C4-2B (cell line): ENCODE measurements around the gene CTNNA3.

Source experiments
- CTCF ChIP-seq: fragments of 450-650 bp; conservative IDR thresholded peaks from 2 replicates; pipeline ENCODE4 v1.5.1; 2017; ENCODE audit warnings: mild to moderate bottlenecking
- ZFX ChIP-seq: fragments of 450-650 bp; IDR thresholded peaks from 2 replicates; pipeline ENCODE4 v1.6.1; 2017

GRCh38 chr10:66085906-66086305, 1610.1 kb downstream of the CTNNA3 start:
- TF ChIP-seq CTCF = no peak
- no peak for TF ChIP-seq ZFX
